ENCODE results near the gene FCRL6. TPM values are rescaled to one million over a fixed set of nuclear protein-coding genes. Genes with fewer than 3 reads are reported as not detected.

The FCRL6 gene
- total and polyA plus RNA-seq, 2 experiments from 2014 or later = not detected

DNA sequence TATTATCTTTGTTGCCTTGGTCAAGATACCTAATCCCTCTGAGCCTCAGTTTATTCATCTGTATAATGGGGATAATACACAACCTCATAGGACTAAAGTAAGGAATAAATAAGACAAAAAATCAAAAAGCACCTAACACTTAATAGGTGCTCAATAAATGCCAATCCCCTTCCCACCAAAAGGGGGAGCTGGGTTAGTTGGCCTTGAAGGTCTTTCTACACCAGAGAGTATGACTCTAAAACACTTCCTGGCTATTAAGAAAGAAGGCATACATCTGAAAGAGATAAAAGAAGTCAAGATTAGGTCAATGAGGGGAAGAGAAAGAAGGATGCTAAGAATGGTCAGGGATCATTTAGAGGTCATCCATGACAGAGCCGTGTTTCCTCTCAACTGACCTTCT is 49.2 kb downstream of the FCRL6 start:
- Histone ChIP-seq H3K36me3 (no peaks in the 10 kb centered on the region), H3K27ac (no peak overlapping the region), H3K4me1 (ENCODE audit: low read depth) (peaks cover 8% of the 10 kb centered on the region), H3K9me3 (ENCODE audit: low read depth) (no peaks in the 10 kb centered on the region), H3K4me3 (no peak overlapping the region), H3K27me3 (peaks cover 31% of the 10 kb centered on the region)
- no peak for DNase-seq (ENCODE audit: low read depth in 1 of 2, low spot score in 1 of 2)
- TF ChIP-seq, protein P1, sequence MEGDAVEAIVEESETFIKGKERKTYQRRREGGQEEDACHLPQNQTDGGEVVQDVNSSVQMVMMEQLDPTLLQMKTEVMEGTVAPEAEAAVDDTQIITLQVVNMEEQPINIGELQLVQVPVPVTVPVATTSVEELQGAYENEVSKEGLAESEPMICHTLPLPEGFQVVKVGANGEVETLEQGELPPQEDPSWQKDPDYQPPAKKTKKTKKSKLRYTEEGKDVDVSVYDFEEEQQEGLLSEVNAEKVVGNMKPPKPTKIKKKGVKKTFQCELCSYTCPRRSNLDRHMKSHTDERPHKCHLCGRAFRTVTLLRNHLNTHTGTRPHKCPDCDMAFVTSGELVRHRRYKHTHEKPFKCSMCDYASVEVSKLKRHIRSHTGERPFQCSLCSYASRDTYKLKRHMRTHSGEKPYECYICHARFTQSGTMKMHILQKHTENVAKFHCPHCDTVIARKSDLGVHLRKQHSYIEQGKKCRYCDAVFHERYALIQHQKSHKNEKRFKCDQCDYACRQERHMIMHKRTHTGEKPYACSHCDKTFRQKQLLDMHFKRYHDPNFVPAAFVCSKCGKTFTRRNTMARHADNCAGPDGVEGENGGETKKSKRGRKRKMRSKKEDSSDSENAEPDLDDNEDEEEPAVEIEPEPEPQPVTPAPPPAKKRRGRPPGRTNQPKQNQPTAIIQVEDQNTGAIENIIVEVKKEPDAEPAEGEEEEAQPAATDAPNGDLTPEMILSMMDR (IDR thresholded peaks at IDR 0.05; ENCODE audit: low read depth, low read length) = peak; percentile 31

DNA sequence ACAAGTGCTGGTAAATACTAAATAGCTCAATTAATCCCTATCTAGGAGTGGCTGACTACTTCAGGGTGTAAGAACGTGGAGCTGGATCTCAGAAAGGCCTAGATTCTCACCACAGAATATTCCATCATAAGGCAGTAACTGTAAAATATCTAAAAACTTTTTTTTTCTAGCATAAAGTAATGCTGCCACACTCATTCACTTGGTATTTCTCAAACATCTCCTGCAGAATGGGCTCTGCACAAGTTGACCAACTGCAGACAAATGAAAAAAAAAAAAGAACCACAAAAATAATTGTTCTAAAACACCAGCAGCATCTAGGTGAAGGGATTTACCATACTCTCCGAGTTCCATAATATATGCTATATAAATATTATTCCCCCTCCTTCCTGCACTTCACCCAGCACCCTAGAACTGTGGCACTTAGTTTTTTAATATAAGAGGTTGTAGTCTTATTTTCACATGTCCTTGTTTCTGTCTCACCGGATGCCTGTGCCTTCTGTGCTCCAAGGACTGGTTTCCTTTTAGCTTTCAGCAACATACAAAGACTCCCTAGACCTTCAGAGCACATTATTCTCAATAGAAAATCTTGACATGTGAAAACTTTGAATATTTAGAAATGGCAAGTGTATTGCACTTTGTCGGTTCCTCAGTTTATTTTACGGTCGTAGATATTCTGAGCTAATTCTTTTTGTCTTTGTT is 51.4 kb downstream of the FCRL6 start:
- TF ChIP-seq, protein P1 (IDR thresholded peaks at IDR 0.05; ENCODE audit: low read depth, low read length) = no peak
- Histone ChIP-seq H3K27me3 (peaks cover 47% of the 10 kb centered on the region), H3K27ac (no peak overlapping the region), H3K36me3 (no peaks in the 10 kb centered on the region), H3K9me3 (ENCODE audit: low read depth) (no peaks in the 10 kb centered on the region), H3K4me3 (peak overlapping the region; percentile 32), H3K4me1 (ENCODE audit: low read depth) (peaks cover 8% of the 10 kb centered on the region)
- DNase-seq (ENCODE audit: low read depth in 1 of 2, low spot score in 1 of 2) = no peak

DNA sequence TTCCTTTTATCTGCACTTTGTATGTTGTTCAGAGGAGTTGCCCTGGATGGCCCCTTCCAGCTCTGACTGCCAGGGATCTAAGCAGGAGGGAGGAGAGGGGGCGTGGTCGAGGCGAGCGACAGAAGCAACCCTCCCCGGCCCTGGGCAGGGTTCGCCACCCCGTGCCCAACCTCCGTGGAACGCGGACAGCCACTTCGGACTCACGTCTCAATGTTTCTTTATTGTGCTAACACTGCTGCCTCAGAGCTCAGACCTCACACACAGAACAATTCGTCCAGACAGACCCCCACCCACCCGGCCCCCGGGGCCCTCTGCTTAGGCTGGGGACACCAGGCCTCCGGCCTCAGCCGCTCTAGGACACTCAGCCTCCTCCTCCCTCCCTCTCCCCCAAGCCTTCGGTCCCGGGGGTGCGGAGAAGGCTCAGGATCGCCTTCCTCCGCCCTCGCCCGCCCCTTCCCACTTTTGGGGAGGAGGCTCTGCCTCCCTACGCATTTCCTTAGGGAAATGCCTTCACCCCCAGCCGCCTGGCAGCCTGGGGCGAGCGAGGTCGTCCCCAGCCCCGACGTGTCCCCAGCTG is 52.0 kb downstream of the FCRL6 start:
- TF ChIP-seq, protein P1 (IDR thresholded peaks at IDR 0.05; ENCODE audit: low read depth, low read length) = no peak
- peak; percentile 64 to 70 for DNase-seq (ENCODE audit: low read depth in 1 of 2, low spot score in 1 of 2)
- Histone ChIP-seq H3K9me3 (ENCODE audit: low read depth) (no peaks in the 10 kb centered on the region), H3K4me3 (peak overlapping the region; percentile 32), H3K36me3 (no peaks in the 10 kb centered on the region), H3K27me3 (peaks cover 48% of the 10 kb centered on the region), H3K27ac (no peak overlapping the region), H3K4me1 (ENCODE audit: low read depth) (peaks cover 8% of the 10 kb centered on the region)

DNA sequence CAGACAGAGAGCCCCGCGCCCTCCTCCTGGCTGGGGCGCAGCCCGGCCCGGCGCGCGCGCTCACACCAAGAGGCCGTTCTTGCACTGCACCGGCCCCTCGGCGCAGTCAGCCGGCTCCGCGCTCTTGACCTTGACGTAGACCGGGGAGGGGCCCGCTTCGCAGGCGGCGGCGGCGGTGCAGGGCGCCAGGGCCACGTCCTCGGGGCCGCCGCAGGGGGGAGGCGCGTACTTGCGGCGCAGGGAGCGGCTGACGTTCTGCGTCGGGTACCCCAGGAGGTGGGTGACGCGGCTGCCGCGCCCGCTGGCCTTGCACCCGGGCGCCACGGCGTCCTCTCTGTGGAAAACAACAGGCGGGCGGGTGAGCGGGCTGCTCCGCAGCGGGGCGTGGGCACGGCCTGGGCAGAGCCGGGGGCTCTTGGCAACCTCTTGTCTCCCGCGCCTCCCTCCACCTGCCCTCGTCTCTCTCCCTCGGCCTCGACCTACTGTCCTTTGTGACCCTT is 52.6 kb downstream of the FCRL6 start:
- TF ChIP-seq, protein P1 (IDR thresholded peaks at IDR 0.05; ENCODE audit: low read depth, low read length) = no peak
- H3K36me3 ChIP-seq = no peaks in the 10 kb centered on the region
- H3K27me3 ChIP-seq = peaks cover 47% of the 10 kb centered on the region
- H3K4me1 ChIP-seq (ENCODE audit: low read depth) = peaks cover 8% of the 10 kb centered on the region
- no peak overlapping the region for H3K27ac ChIP-seq
- H3K9me3 ChIP-seq (ENCODE audit: low read depth) = no peaks in the 10 kb centered on the region
- H3K4me3 ChIP-seq = peak overlapping the region; percentile 32
- DNase-seq (ENCODE audit: low read depth in 1 of 2, low spot score in 1 of 2) = peak; percentile 91 to 92

- TF ChIP-seq, protein P1 (IDR thresholded peaks at IDR 0.05; ENCODE audit: low read depth, low read length) = no peak
- H3K9me3 ChIP-seq (ENCODE audit: low read depth) = no peaks in the 10 kb centered on the region
- peaks cover 43% of the 10 kb centered on the region for H3K27me3 ChIP-seq
- no peak for DNase-seq (ENCODE audit: low read depth in 1 of 2, low spot score in 1 of 2)
- H3K4me1 ChIP-seq (ENCODE audit: low read depth) = peaks cover 8% of the 10 kb centered on the region
- H3K27ac ChIP-seq = no peak overlapping the region
- H3K4me3 ChIP-seq = no peak overlapping the region
- no peaks in the 10 kb centered on the region for H3K36me3 ChIP-seq
These were observed 53.5 kb downstream of the FCRL6 start for GRCh38 chr1:159855709-159856108.
